ENCODE data around the gene ADM2. TPM values are rescaled to one million over a fixed set of nuclear protein-coding genes. Genes with fewer than 3 reads are reported as not detected.

Gene ADM2
- total RNA-seq, 1 experiment from 2014 or later, result 11.9 TPM

GRCh38 chr22:50483556-50483955 lies 2.2 kb downstream of the ADM2 start:
- H3K79me2 ChIP-seq (ENCODE audit: insufficient read depth, low read length), result no peaks in the 10 kb centered on the region

More at GRCh38 chr22:50483556-50483955, 2.2 kb downstream of the ADM2 start:
- Histone ChIP-seq H4K20me1 (ENCODE audit: control insufficient read depth, insufficient read depth, insufficient read length) (no peaks in the 10 kb centered on the region), H3K23me2 (ENCODE audit: insufficient read length, low read depth, low read length, poor library complexity, severe bottlenecking) (peaks cover 7% of the 10 kb centered on the region), H4K91ac (ENCODE audit: insufficient read length, low read depth, low read length) (no peak overlapping the region), H3K4me1 (ENCODE audit: insufficient read depth, low read length) (no peaks in the 10 kb centered on the region), H2BK120ac (ENCODE audit: low read depth, low read length, poor library complexity, severe bottlenecking) (no peak overlapping the region), H3K27ac (ENCODE audit: insufficient read length, low read depth, low read length) (no peak overlapping the region), H3K14ac (ENCODE audit: insufficient read depth, low read length) (no peak overlapping the region), H4K5ac (ENCODE audit: insufficient read length, low read depth, low read length) (no peak overlapping the region), H3K4me2 (ENCODE audit: insufficient read depth, insufficient read length, low read length) (no peak overlapping the region), H3K9ac (ENCODE audit: extremely low read depth, insufficient read length, low read length) (no peak overlapping the region), H3K23ac (ENCODE audit: insufficient read length, low read depth, low read length) (no peak overlapping the region), H3K18ac (ENCODE audit: insufficient read length, low read depth, low read length) (no peak overlapping the region), H2BK12ac (ENCODE audit: insufficient read length, low read depth, low read length) (no peak overlapping the region), H3K9me3 (ENCODE audit: control insufficient read depth, low read depth, low read length) (no peaks in the 10 kb centered on the region), H3K56ac (ENCODE audit: insufficient read length, low read depth, low read length) (no peak overlapping the region), H2BK15ac (ENCODE audit: low read depth, low read length) (no peak overlapping the region), H3K79me1 (ENCODE audit: insufficient read depth, low read depth, low read length, poor library complexity, severe bottlenecking) (no peaks in the 10 kb centered on the region), H3K4ac (ENCODE audit: low read depth, low read length) (no peak overlapping the region), H2AFZ (ENCODE audit: low read length) (no peak overlapping the region), H3T11ph (ENCODE audit: low read length) (no peak overlapping the region), H2BK20ac (ENCODE audit: low read depth, low read length, poor library complexity, severe bottlenecking) (no peak overlapping the region), H4K8ac (replicated peaks; ENCODE audit: insufficient read length, low read depth, low read length) (no peak overlapping the region), H2AK5ac (ENCODE audit: insufficient read length, low read length) (no peak overlapping the region), H2BK5ac (ENCODE audit: insufficient read length, low read length) (no peak overlapping the region), H3K27me3 (ENCODE audit: insufficient read depth, low read length) (peaks cover 9% of the 10 kb centered on the region; the same call in 1 of the 2 replicates)
- no peak overlapping the region for H3K27ac Mint-ChIP-seq
- H3K4me1 Mint-ChIP-seq, result peaks cover 3 to 9% of the 10 kb centered on the region in 2 experiments; a peak in 3 of 4 replicates
- H3K27me3 Mint-ChIP-seq (ENCODE audit: low read depth), result peaks cover 29% of the 10 kb centered on the region
- TF ChIP-seq CTCF (conservative IDR thresholded peaks at IDR 0.05), result no peak
- WGBS (ENCODE audit: extremely low coverage, insufficient read length, low lambda C conversion rate), result no CpG with 5 or more reads among the region's 8 CpGs
- H3K4me3 Mint-ChIP-seq, result no peak overlapping the region
- no peak for DNase-seq
- H3K36me3 Mint-ChIP-seq (ENCODE audit: insufficient read depth in 1 of 3, low read depth in 3 of 3), result peaks cover 0 to 2% (median 0%) of the 10 kb centered on the region in 3 experiments; a peak in 1 of 7 replicates
- H3K9me3 Mint-ChIP-seq, result no peaks in the 10 kb centered on the region
